ENCODE data around the gene MYCT1. TPM values are rescaled to one million over a fixed set of nuclear protein-coding genes. Genes with fewer than 3 reads are reported as not detected.

MYCT1 gene
- polyA plus RNA-seq, 1 experiment: 0.02 TPM

DNA sequence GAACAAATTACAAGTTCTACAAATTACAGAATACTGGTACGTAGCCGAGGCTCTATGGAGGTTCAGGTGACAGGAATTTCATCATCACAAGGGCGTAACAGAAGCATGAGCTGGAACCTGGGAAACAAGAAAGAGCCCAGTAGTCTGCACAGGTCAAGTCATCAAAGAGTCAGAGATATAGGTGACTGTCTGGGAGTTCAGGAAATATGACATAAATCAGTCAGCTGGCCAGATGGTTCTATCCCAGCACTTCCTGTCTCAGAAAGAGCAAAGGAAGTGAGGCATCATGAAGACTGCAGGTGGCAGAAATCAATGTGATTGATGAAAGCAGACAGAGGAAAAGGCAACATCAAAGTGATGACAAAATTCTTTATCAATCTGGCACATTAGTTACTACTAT, 23.3 kb downstream of the MYCT1 start:
- POLR2A ChIA-PET: no interaction called here
- Histone ChIP-seq H3K4me3 (ENCODE audit: low read depth, low read length) (no peak overlapping the region), H3K36me3 (ENCODE audit: control insufficient read depth, insufficient read depth, low read length) (no peaks in the 10 kb centered on the region), H3K27me3 (ENCODE audit: control insufficient read depth, insufficient read depth, low read length) (no peaks in the 10 kb centered on the region)
- CTCF ChIA-PET: no interaction called here
- TF ChIP-seq, protein P1, sequence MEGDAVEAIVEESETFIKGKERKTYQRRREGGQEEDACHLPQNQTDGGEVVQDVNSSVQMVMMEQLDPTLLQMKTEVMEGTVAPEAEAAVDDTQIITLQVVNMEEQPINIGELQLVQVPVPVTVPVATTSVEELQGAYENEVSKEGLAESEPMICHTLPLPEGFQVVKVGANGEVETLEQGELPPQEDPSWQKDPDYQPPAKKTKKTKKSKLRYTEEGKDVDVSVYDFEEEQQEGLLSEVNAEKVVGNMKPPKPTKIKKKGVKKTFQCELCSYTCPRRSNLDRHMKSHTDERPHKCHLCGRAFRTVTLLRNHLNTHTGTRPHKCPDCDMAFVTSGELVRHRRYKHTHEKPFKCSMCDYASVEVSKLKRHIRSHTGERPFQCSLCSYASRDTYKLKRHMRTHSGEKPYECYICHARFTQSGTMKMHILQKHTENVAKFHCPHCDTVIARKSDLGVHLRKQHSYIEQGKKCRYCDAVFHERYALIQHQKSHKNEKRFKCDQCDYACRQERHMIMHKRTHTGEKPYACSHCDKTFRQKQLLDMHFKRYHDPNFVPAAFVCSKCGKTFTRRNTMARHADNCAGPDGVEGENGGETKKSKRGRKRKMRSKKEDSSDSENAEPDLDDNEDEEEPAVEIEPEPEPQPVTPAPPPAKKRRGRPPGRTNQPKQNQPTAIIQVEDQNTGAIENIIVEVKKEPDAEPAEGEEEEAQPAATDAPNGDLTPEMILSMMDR (IDR thresholded peaks at IDR 0.05; ENCODE audit: insufficient read depth, low read depth, low read length): no peak
- no peak for DNase-seq (ENCODE audit: low read depth)

DNA sequence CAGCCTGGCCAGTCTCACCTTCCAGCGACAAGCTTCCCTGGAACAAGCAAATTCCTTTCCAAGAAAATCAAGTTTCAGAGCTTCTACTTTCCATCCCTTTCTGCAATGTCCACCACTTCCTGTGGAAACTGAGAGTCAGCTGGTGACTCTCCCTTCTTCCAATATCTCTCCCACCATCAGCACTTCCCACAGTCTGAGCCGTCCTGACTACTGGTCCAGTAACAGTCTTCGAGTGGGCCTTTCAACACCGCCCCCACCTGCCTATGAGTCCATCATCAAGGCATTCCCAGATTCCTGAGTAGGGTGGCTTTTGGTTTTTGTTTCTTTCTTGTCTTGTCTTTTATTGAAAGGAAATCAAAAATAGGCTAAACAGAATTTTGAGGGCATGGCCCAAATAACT, 24.3 kb downstream of the MYCT1 start:
- no peaks in the 10 kb centered on the region for H3K27me3 ChIP-seq (ENCODE audit: control insufficient read depth, insufficient read depth, low read length)
- TF ChIP-seq, protein P1 (IDR thresholded peaks at IDR 0.05; ENCODE audit: insufficient read depth, low read depth, low read length): no peak
- POLR2A ChIA-PET: no interaction called here
- DNase-seq (ENCODE audit: low read depth): no peak
- no peak overlapping the region for H3K4me3 ChIP-seq (ENCODE audit: low read depth, low read length)
- H3K36me3 ChIP-seq (ENCODE audit: control insufficient read depth, insufficient read depth, low read length): no peaks in the 10 kb centered on the region
- CTCF ChIA-PET: interaction anchor here (0.6 kb wide), 1 partner anchor 1042 kb away, joined by 3 read pairs; no protein-coding TSS in a partner anchor

DNA sequence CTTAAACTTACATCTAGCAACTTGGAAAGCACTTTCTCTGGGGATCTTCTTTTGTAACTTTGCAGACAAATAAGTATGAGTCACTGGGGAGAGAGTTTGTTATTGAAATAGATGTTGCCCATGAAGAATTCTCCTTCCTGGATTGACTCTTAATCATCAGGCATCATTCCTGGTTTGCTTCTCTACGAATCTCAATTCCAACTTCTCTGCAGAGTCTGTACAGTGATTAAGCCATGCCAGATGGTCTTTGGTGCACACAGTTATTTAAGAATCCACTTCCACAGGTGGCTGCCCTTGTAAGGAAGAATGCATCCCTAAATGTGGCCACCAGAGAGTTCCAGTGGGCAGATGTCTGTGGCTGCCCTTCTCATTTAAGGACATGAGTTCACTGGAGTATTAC, 25.7 kb downstream of the MYCT1 start:
- no peak for DNase-seq (ENCODE audit: low read depth)
- H3K36me3 ChIP-seq (ENCODE audit: control insufficient read depth, insufficient read depth, low read length): no peaks in the 10 kb centered on the region
- H3K27me3 ChIP-seq (ENCODE audit: control insufficient read depth, insufficient read depth, low read length): no peaks in the 10 kb centered on the region
- ChIA-PET CTCF (no interaction called here), POLR2A (no interaction called here)
- TF ChIP-seq, protein P1 (IDR thresholded peaks at IDR 0.05; ENCODE audit: insufficient read depth, low read depth, low read length): no peak
- H3K4me3 ChIP-seq (ENCODE audit: low read depth, low read length): no peak overlapping the region

DNA sequence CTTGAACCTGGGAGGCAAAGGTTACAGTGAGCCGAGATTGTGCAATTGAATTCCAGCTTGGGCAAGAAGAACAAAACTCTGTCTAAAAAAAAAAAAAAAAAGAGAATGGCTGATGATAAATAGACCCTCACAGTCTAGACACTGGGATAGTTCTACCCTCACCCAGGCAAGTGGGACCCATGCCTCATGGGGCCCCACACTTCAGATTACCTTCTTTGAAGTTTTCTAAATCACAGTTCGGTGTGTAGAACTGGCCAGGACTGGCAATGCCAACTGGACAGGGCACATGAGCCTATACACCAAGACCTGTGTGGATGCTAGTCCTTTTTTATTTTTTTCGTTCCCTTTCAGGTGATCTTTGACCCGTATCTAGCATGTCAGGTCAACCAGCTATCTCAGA, 28.6 kb downstream of the MYCT1 start:
- TF ChIP-seq, protein P1 (IDR thresholded peaks at IDR 0.05; ENCODE audit: insufficient read depth, low read depth, low read length): no peak
- POLR2A ChIA-PET: no interaction called here
- H3K4me3 ChIP-seq (ENCODE audit: low read depth, low read length): no peak overlapping the region
- no peaks in the 10 kb centered on the region for H3K27me3 ChIP-seq (ENCODE audit: control insufficient read depth, insufficient read depth, low read length)
- DNase-seq (ENCODE audit: low read depth): no peak
- no peaks in the 10 kb centered on the region for H3K36me3 ChIP-seq (ENCODE audit: control insufficient read depth, insufficient read depth, low read length)
- CTCF ChIA-PET: no interaction called here

DNA sequence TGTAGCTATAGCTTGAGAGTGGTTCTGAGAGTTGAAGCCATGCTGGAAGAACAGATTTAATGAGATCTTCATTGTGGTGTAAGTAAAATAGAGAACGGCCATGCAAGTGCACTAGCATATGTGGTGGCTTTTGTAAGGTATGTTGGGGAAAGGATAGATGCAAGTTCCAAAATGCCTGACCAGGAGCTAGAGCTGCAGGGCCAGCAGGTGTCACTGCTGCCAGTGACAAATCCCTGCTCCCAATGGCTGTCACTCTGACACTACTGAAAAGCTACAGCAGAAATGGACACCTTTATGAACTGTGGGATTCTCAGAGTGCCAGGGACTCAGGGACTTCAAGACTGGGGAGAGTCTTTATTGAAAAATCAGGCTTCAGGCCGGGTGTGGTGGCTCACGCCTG, 29.8 kb downstream of the MYCT1 start:
- POLR2A ChIA-PET: no interaction called here
- Histone ChIP-seq H3K27me3 (ENCODE audit: control insufficient read depth, insufficient read depth, low read length) (no peaks in the 10 kb centered on the region), H3K36me3 (ENCODE audit: control insufficient read depth, insufficient read depth, low read length) (no peaks in the 10 kb centered on the region), H3K4me3 (ENCODE audit: low read depth, low read length) (no peak overlapping the region)
- no peak for DNase-seq (ENCODE audit: low read depth)
- TF ChIP-seq, protein P1 (IDR thresholded peaks at IDR 0.05; ENCODE audit: insufficient read depth, low read depth, low read length): no peak
- CTCF ChIA-PET: no interaction called here

Measured in BJ (cell line).